Fibroblast of lung (primary cell): Measurements from ENCODE around the gene PRKCH.

Experiments
- CTCF ChIP-seq, 2 donors: IDR thresholded peaks in 1 of 2; conservative IDR thresholded peaks in 1 of 2; 1 replicate in 1 of 2; 2 replicates in 1 of 2; pipeline ENCODE4 v1.5.1; 2011 to 2012; ENCODE audit warnings: low read length in 2 of 2, control low read depth in 1 of 2, inconsistent platforms in 1 of 2, low read depth in 1 of 2, mild to moderate bottlenecking in 1 of 2
- EZH2 ChIP-seq: IDR thresholded peaks from 2 replicates; pipeline ENCODE4 v1.5.1; 2012; ENCODE audit warnings: low read length, control low read depth, mild to moderate bottlenecking; ENCODE audit errors: missing control alignments

DNA sequence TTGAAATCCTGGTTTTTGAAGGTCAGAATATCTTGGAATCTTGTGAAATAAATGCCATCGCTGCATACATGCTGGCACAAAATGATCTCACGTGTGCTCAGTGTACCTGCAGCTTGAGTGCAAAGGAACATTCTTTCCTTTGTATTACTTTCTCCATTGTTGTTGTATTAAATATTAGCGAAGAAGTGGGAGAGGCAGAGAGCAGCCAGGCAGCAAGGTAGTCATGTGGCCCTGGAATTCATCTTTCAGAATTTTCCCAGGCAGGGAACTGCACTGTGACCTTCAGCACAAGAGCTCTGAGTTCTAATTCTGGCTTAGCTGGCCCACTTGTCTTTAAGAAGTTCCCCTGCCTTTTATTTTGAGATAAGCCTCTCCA, 145.5 kb downstream of the PRKCH start:
- TF ChIP-seq CTCF (conservative IDR thresholded peaks at IDR 0.05 in 1 of 2, IDR thresholded peaks at IDR 0.05 in 1 of 2; ENCODE audit: low read depth in 1 of 2, low read length in 2 of 2) (no peak), EZH2 (no peak)
